ENCODE measurements around the gene FBXW12. TPM values are rescaled to one million over a fixed set of nuclear protein-coding genes. Genes with fewer than 3 reads are reported as not detected.

Gene FBXW12
- total and polyA plus RNA-seq, 2 of the 8 experiments (the other 6 are each of a cell fraction or from before 2014, with no cell fraction given) = 0.35 to 0.85 TPM

- Histone ChIP-seq H3K36me3 (ENCODE audit: control insufficient read depth in 2 of 4, insufficient read depth in 4 of 4, low read length in 3 of 4) (no peaks in the 10 kb centered on the region), H3K4ac (replicated peaks; ENCODE audit: insufficient read length, low read depth, low read length) (no peak overlapping the region), H3K79me2 (ENCODE audit: control insufficient read depth in 1 of 2, insufficient read depth in 2 of 2, low read length in 2 of 2) (no peaks in the 10 kb centered on the region), H3K9ac (replicated peaks in 1 of 4; ENCODE audit: extremely low read depth in 1 of 4, low read depth in 3 of 4, low read length in 3 of 4) (no peak overlapping the region), H2BK12ac (ENCODE audit: low read depth, low read length) (no peak overlapping the region), H3K14ac (ENCODE audit: insufficient read length) (no peak overlapping the region), H2BK5ac (ENCODE audit: low read depth, low read length) (no peak overlapping the region), H3K4me1 (replicated peaks in 1 of 4; ENCODE audit: control insufficient read depth in 3 of 4, insufficient read depth in 4 of 4, low read length in 3 of 4) (no peaks in the 10 kb centered on the region), H2BK120ac (replicated peaks; ENCODE audit: low read depth, low read length) (no peak overlapping the region), H3K23ac (ENCODE audit: insufficient read length) (no peak overlapping the region), H4K8ac (ENCODE audit: extremely low read depth, insufficient read depth, low read length) (no peak overlapping the region), H3K9me3 (ENCODE audit: insufficient read depth in 2 of 2, low read depth in 1 of 2, low read length in 1 of 2) (0 out of 4 replicates have a peak, but pooled peaks cover 0 to 2% of the 10 kb centered on the region in 2 experiments), H3K79me1 (ENCODE audit: low read depth, low read length) (no peaks in the 10 kb centered on the region), H3K23me2 (ENCODE audit: low read depth, low read length) (no peaks in the 10 kb centered on the region), H3K4me3 (ENCODE audit: extremely low read depth in 1 of 4, insufficient read depth in 2 of 4, low read depth in 3 of 4, low read length in 4 of 4) (no peak overlapping the region), H3K27ac (ENCODE audit: low read depth, low read length) (no peak overlapping the region), H2AK5ac (ENCODE audit: low read depth, low read length) (no peak overlapping the region), H4K20me1 (replicated peaks in 1 of 2; ENCODE audit: control insufficient read depth in 1 of 2, insufficient read depth in 2 of 2, low read length in 2 of 2) (no peaks in the 10 kb centered on the region), H3K56ac (replicated peaks; ENCODE audit: insufficient read length, low read depth, low read length) (no peak overlapping the region), H3K18ac (ENCODE audit: extremely low read depth, low read length) (no peak overlapping the region), H2BK15ac (ENCODE audit: low read length) (no peak overlapping the region), H3K4me2 (ENCODE audit: insufficient read depth in 1 of 2, low read depth in 2 of 2, low read length in 2 of 2) (no peak overlapping the region), H3K27me3 (replicated peaks in 1 of 4; ENCODE audit: control insufficient read depth in 3 of 4, extremely low read depth in 1 of 4, insufficient read depth in 3 of 4, low read length in 3 of 4) (peaks cover 0 to 2% (median 0%) of the 10 kb centered on the region in 4 experiments; a peak in 1 of 7 replicates), H4K91ac (replicated peaks; ENCODE audit: insufficient read length, low read length) (no peak overlapping the region), H2BK20ac (ENCODE audit: low read length) (no peak overlapping the region), H4K5ac (ENCODE audit: insufficient read length, low read depth, low read length) (no peak overlapping the region), H2AFZ (ENCODE audit: low read length) (no peak overlapping the region)
- 81% methylated on average over 1 of the region's 1 CpG; no CpG with 5 or more reads in 1 of the 2 experiments for WGBS, 2 experiments (ENCODE audit: extremely low coverage in 1 of 2, insufficient coverage in 1 of 2, insufficient read length in 1 of 2, insufficient replicate concordance in 2 of 2, low coverage in 1 of 2, low lambda C conversion rate in 2 of 2, missing lambda C conversion rate in 1 of 2)
- CTCF ChIA-PET (ENCODE audit: partially characterized antibody) = interaction anchor here (0.9 kb wide), 1 partner anchor 384 kb away, joined by 3 read pairs; no protein-coding TSS in a partner anchor
- DNase-seq (ENCODE audit: low read depth in 1 of 2, low spot score in 2 of 2) (no peak), FAIRE-seq (no peak)
- POLR2A ChIA-PET (ENCODE audit: partially characterized antibody) = interaction anchor here (2.3 kb wide), 1 partner anchor 11 kb away, joined by 7 read pairs; no protein-coding TSS in a partner anchor
- TF ChIP-seq FOSL1 (IDR thresholded peaks at IDR 0.05; ENCODE audit: insufficient read depth, low read depth, low read length) = no peak
- TF ChIP-seq NRF1 (IDR thresholded peaks at IDR 0.05; ENCODE audit: low read depth, low read length) = no peak
- no peak for TF ChIP-seq EGR1 (IDR thresholded peaks at IDR 0.05; ENCODE audit: borderline replicate concordance, low read depth, low read length)
- no peak for TF ChIP-seq CBX8 (IDR thresholded peaks at IDR 0.05; ENCODE audit: borderline replicate concordance, low read depth, low read length)
- no peak for TF ChIP-seq TCF12 (IDR thresholded peaks at IDR 0.05; ENCODE audit: low read depth, low read length)
- TF ChIP-seq RBBP5 (IDR thresholded peaks at IDR 0.05; ENCODE audit: borderline replicate concordance, low read depth, low read length) = no peak
- no peak for TF ChIP-seq POU5F1 (IDR thresholded peaks at IDR 0.05; ENCODE audit: low read depth, low read length)
- TF ChIP-seq ASH2L (IDR thresholded peaks at IDR 0.05; ENCODE audit: low read length) = no peak
- no peak for TF ChIP-seq PHF8 (conservative IDR thresholded peaks at IDR 0.05; ENCODE audit: low read depth, low read length)
- TF ChIP-seq RXRA (IDR thresholded peaks at IDR 0.05; ENCODE audit: insufficient read depth, low read depth, low read length) = no peak
- no peak for TF ChIP-seq CTCF (IDR thresholded peaks at IDR 0.05; ENCODE audit: control extremely low read depth in 1 of 3, insufficient read depth in 1 of 3, low read depth in 1 of 3, low read length in 3 of 3)
- no peak for TF ChIP-seq RFX5 (IDR thresholded peaks at IDR 0.05; ENCODE audit: borderline replicate concordance, low read depth, low read length)
Measured at GRCh38 chr3:48356419-48356818, 15.6 kb upstream of the FBXW12 start.

All from H1 (cell line).